ENCODE measurements around the gene REC8. TPM values are rescaled to one million over a fixed set of nuclear protein-coding genes. Genes with fewer than 3 reads are reported as not detected.

The REC8 gene
- total and polyA plus RNA-seq, 10 of the 15 experiments (the other 5 are each of a cell fraction or from before 2014, with no cell fraction given), result 4.2 to 76.9 (median 29.1) TPM

GRCh38 chr14:24141097-24141880 is 30.6 kb upstream of the REC8 start, which contains the start of gene EMC9:
Gene EMC9, minus strand, starts transcription at chr14:24141591. Its CDS starts 287 bp downstream, at chr14:24141304.
- Histone ChIP-seq H3K9me3 (replicated peaks; ENCODE audit: control insufficient read depth, insufficient read depth, low read length) (no peaks in the 10 kb centered on the region), H3K27ac (ENCODE audit: control insufficient read depth, insufficient read depth) (peak within 1 kb of the TSS; percentile 93), H3K79me2 (ENCODE audit: control insufficient read depth, insufficient read depth, low read length) (peaks cover 79% of the 10 kb centered on the region), H3K4me1 (ENCODE audit: control insufficient read depth, insufficient read depth, low read length) (peaks cover 40% of the 10 kb centered on the region), H3K27me3 (replicated peaks in 1 of 2; ENCODE audit: control insufficient read depth in 2 of 2, insufficient read depth in 2 of 2, low read length in 1 of 2) (no peaks in the 10 kb centered on the region), H3K9ac (ENCODE audit: control insufficient read depth, insufficient read depth, low read length) (peak within 1 kb of the TSS; percentile 94), H3K4me2 (ENCODE audit: control insufficient read depth, insufficient read depth) (peak within 1 kb of the TSS; percentile 96), H3K36me3 (ENCODE audit: control insufficient read depth in 2 of 2, insufficient read depth in 2 of 2, low read length in 1 of 2) (peaks cover 12 to 33% of the 10 kb centered on the region in 2 experiments), H2AFZ (ENCODE audit: control insufficient read depth, low read depth, low read length) (peak within 1 kb of the TSS; percentile 62), H4K20me1 (ENCODE audit: control insufficient read depth, insufficient read depth) (no peaks in the 10 kb centered on the region), H3K4me3 (peak within 1 kb of the TSS; percentile 94)
- ATAC-seq (peak; percentile 92), DNase-seq (ENCODE audit: low read depth, low spot score) (peak; percentile 97), FAIRE-seq (peak; percentile 35)
- POLR2A ChIA-PET, result interaction anchor here (0.7 to 11.6 kb wide), 11 partner anchors 9 to 130 kb away, joined by 3 to 276 read pairs (median 3); partner anchors contain the start of genes DCAF11, IRF9, NRL and PCK2
- in situ Hi-C loops (cut with MboI), result no loop called here
- RAD21 ChIA-PET (ENCODE audit: unreplicated experiment), result interaction anchor here (0.6 to 6.8 kb wide), 8 partner anchors 19 to 764 kb away, joined by 3 to 69 read pairs (median 6); partner anchors contain the start of genes DCAF11, IRF9, MDP1 and NRL
- BruUV-seq (replicated peaks), result no TSS peak
- SMC1A ChIA-PET (ENCODE audit: uncharacterized antibody, unreplicated experiment), result interaction anchor here (0.6 to 2.2 kb wide), 7 partner anchors 19 to 56 kb away, joined by 3 to 8 read pairs (median 3); partner anchors contain the start of gene IRF9
- WGBS (ENCODE audit: insufficient coverage, insufficient replicate concordance, low lambda C conversion rate, missing lambda C conversion rate), result under 1% methylated on average over 63 of the region's 65 CpGs
- intact Hi-C loops (cut with micrococcal nuclease; ENCODE audit: unreplicated experiment), result loop anchor here (1.0 kb wide), 1 partner anchor 27 kb away; the partner anchor contains the start of genes DCAF11 and NRL
- CTCF ChIA-PET, result interaction anchor here (0.7 to 1.7 kb wide), 7 partner anchors 20 to 582 kb away, joined by 4 to 13 read pairs (median 6); partner anchors contain the start of genes DCAF11, IRF9, NRL and TINF2
- TF ChIP-seq MTA3 (IDR thresholded peaks at IDR 0.05; ENCODE audit: borderline replicate concordance, low read length), result no peak
- TF ChIP-seq POLR2AphosphoS2 (IDR thresholded peaks at IDR 0.05; ENCODE audit: low read depth, low read length), result peak; percentile 74
- peak; percentile 76 for TF ChIP-seq MYC (IDR thresholded peaks at IDR 0.05; ENCODE audit: insufficient read depth, insufficient read length, insufficient replicate concordance, low read length, severe bottlenecking)
- peak; percentile 98 for TF ChIP-seq RELB (IDR thresholded peaks at IDR 0.05; ENCODE audit: low read depth)
- no peak for TF ChIP-seq ATF7 (IDR thresholded peaks at IDR 0.05; ENCODE audit: low read depth)
- TF ChIP-seq JUNB (IDR thresholded peaks at IDR 0.05), result no peak
- peak; percentile 79; the same call in 1 of the 2 replicates for TF ChIP-seq TCF3 (IDR thresholded peaks at IDR 0.05; ENCODE audit: borderline replicate concordance, insufficient read depth, low read depth, low read length)
- no peak for TF ChIP-seq CEBPB (IDR thresholded peaks at IDR 0.05; ENCODE audit: borderline replicate concordance in 1 of 2, low read depth in 2 of 2, low read length in 2 of 2)
- peak; percentile 53 for TF ChIP-seq USF1 (IDR thresholded peaks at IDR 0.05; ENCODE audit: borderline replicate concordance, extremely low read length, insufficient read depth, low read depth, low read length)
- peak; percentile 89 for TF ChIP-seq E4F1 (IDR thresholded peaks at IDR 0.05; ENCODE audit: borderline replicate concordance, partially characterized antibody)
- peak; percentile 88 for TF ChIP-seq TAF1 (IDR thresholded peaks at IDR 0.05; ENCODE audit: borderline replicate concordance, low read depth, low read length)
- TF ChIP-seq USF2 (IDR thresholded peaks at IDR 0.05; ENCODE audit: borderline replicate concordance, low read depth, low read length), result peak; percentile 52
- peak; percentile 20; the same call in 1 of the 2 replicates for TF ChIP-seq BACH1 (IDR thresholded peaks at IDR 0.05; ENCODE audit: borderline replicate concordance)
- peak; percentile 16 for TF ChIP-seq HCFC1 (IDR thresholded peaks at IDR 0.05; ENCODE audit: low read length)
